ENCODE results near the gene IL4I1.
"Not testable (repeated sequence)": the region's sequence is repeated elsewhere in the genome, so short reads cannot be mapped to it uniquely, and the experiment has no call there.

The IL4I1 gene

GRCh38 chr19:49896863-49897621, at the start of gene IL4I1:
Gene IL4I1 (minus strand): TSS chr19:49896887. CDS start chr19:49896160, 727 bp downstream.
- no peak for DNase-seq (ENCODE audit: low spot score)
- peak within 1 kb of the TSS; percentile 28 for H3K4me3 ChIP-seq
- TF ChIP-seq CTCF (IDR thresholded peaks at IDR 0.05): no peak
- H3K27ac ChIP-seq: peak within 1 kb of the TSS in 1 of 2 donors; percentile 74

- no peak for DNase-seq (ENCODE audit: low spot score)
- Histone ChIP-seq H3K27ac (no peak overlapping the region), H3K4me3 (no peak overlapping the region)
- no peak for TF ChIP-seq CTCF (IDR thresholded peaks at IDR 0.05)
Observed at GRCh38 chr19:49946415-49946814, 49.7 kb upstream of the IL4I1 start.

GRCh38 chr19:49944567-49944966, 47.9 kb upstream of the IL4I1 start:
- not testable (repeated sequence) for DNase-seq (ENCODE audit: low spot score); H3K4me3 ChIP-seq; H3K27ac ChIP-seq

DNA sequence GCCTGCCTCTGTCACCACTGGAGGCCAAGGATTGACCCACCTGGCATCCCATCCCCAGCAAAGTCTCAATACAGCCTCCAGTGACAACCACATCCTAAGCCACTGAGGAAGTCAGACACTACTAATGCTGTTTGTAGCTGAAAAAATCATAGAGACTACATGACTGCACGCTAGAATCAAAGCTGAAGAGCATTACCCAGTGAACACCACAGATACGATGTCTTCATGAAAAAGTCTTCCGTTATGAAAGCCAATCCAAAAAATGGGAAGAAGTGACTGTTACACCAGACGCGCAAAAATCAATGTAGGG, 43.8 kb upstream of the IL4I1 start:
- no peak overlapping the region for H3K4me3 ChIP-seq
- H3K27ac ChIP-seq: no peak overlapping the region
- TF ChIP-seq CTCF (IDR thresholded peaks at IDR 0.05): no peak
- DNase-seq (ENCODE audit: low spot score): no peak

GRCh38 chr19:49939721-49940481, 43.2 kb upstream of the IL4I1 start:
- Histone ChIP-seq H3K27ac (no peak overlapping the region), H3K4me3 (no peak overlapping the region)
- DNase-seq (ENCODE audit: low spot score): no peak
- TF ChIP-seq CTCF (IDR thresholded peaks at IDR 0.05): no peak

DNA sequence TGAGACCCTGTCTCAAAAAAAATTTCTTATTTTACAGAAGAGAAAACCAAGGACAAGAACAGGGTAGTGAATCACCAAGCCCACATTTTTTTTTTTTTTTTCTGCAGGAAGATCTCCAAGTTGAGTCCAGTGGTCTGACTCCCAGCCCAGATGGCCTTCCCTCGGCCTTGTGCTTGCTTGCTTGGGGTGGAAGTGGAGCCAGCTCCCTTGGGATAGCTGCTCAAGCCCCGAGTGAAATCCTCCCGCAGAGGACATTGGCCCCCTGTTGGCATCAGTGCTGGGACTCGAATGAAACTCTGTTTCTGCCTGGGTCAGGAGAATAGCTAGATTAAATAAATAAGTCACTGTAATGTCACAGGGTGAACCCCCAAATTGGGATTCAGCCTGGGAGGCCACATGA, 42.0 kb upstream of the IL4I1 start:
- TF ChIP-seq CTCF (IDR thresholded peaks at IDR 0.05): no peak

DNA sequence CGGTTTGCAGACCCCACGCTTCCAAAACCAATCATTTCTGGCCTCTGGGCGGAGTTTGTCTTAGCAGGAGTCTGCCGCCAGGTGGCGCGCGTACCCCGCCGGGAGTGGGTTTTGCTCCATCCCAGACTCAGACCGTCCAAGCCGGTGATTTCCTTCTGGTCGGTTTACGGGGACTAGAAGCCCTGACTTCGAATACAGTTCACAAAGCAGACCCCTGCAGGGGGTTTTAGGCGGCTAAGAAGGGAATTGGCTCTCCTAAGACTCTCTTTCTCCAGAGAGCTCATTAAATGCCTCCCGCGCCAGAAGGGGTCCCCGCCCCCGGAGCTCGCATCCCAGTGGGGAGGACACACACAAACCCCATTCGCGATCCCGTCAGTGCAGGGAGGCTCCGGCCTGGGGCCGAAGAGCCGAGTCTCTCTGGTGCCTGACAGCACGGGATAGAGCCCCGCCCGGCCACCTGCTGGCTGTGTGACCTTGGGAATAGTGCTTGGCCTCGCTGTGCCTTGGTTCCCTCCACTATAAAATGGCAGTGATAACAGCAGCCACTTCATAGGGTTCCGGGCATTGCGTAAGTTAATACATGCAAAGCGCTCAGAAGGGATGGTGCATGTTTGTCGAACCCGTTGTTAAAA, 41.2 kb upstream of the IL4I1 start:
- DNase-seq (ENCODE audit: low spot score): peak; percentile 83
- peak; percentile 97 for TF ChIP-seq CTCF (IDR thresholded peaks at IDR 0.05)
- peak overlapping the region; percentile 57 for H3K4me3 ChIP-seq
- H3K27ac ChIP-seq: no peak overlapping the region

More for the DNA sequence above, 42.0 kb upstream of the IL4I1 start:
- no peak overlapping the region for H3K4me3 ChIP-seq
- H3K27ac ChIP-seq: no peak overlapping the region
- DNase-seq (ENCODE audit: low spot score): no peak
